KMS-11 (cell line): ENCODE results near the gene STIL.
"Not testable (repeated sequence)": the region's sequence is repeated elsewhere in the genome, so short reads cannot be mapped to it uniquely, and the experiment has no call there.

Experiments used
- H2AFZ ChIP-seq: fragments of 200-600 bp; sonication (generic); 2 replicates; pipeline ENCODE4 v1.6.1; 2016; ENCODE audit warnings: antibody characterized with exemption, mixed run types, low read depth
- H3K27ac ChIP-seq: fragments of 200-600 bp; sonication (generic); 2 replicates; pipeline ENCODE4 v1.6.1; 2016; ENCODE audit warnings: mild to moderate bottlenecking, mixed run types
- H3K27me3 ChIP-seq: fragments of 200-600 bp; sonication (generic); 2 replicates; pipeline ENCODE4 v1.6.1; 2017; ENCODE audit warnings: mild to moderate bottlenecking, low read depth, mixed run types, moderate library complexity; ENCODE audit not compliant: insufficient read depth
- H3K36me3 ChIP-seq: fragments of 200-600 bp; sonication (generic); 2 replicates; pipeline ENCODE4 v1.6.1; 2017; ENCODE audit warnings: mild to moderate bottlenecking, mixed run types; ENCODE audit not compliant: insufficient read depth
- H3K4me1 ChIP-seq: fragments of 200-600 bp; sonication (generic); 2 replicates; pipeline ENCODE4 v1.6.1; 2016; ENCODE audit warnings: mild to moderate bottlenecking, low read depth, mixed run types; ENCODE audit not compliant: poor library complexity, severe bottlenecking
- H3K4me2 ChIP-seq: fragments of 200-600 bp; sonication (generic); 2 replicates; pipeline ENCODE4 v1.7.0; 2016; ENCODE audit warnings: mild to moderate bottlenecking, mixed run types
- H3K4me3 ChIP-seq: fragments of 200-600 bp; sonication (generic); IDR thresholded peaks from 2 replicates; pipeline ENCODE4 v1.6.1; 2017; ENCODE audit warnings: low read depth, low read length, mixed read lengths; ENCODE audit not compliant: insufficient read depth
- H3K79me2 ChIP-seq: fragments of 200-600 bp; sonication (generic); 2 replicates; pipeline ENCODE4 v1.6.1; 2016; ENCODE audit warnings: low read depth, mixed run types; ENCODE audit not compliant: insufficient read depth
- H3K9ac ChIP-seq: fragments of 200-600 bp; sonication (generic); 2 replicates; pipeline ENCODE4 v1.6.1; 2016; ENCODE audit warnings: mild to moderate bottlenecking, mixed run types
- H4K20me1 ChIP-seq: fragments of 200-600 bp; sonication (generic); 2 replicates; pipeline ENCODE4 v1.6.1; 2016; ENCODE audit warnings: mild to moderate bottlenecking, mixed run types; ENCODE audit not compliant: insufficient read depth
- TF ChIP-seq, protein P1 (sequence below): fragments of 200-600 bp; sonication (generic); conservative IDR thresholded peaks from 2 replicates; pipeline ENCODE4 v1.6.1; 2017; ENCODE audit warnings: low read depth, mild to moderate bottlenecking, antibody characterized with exemption, low read length, moderate library complexity, mixed read lengths

Gene STIL

GRCh38 chr1:47209091-47209490 lies 104.9 kb downstream of the STIL start:
- no peak overlapping the region for H3K4me2 ChIP-seq
- H3K27me3 ChIP-seq: no peaks in the 10 kb centered on the region; the same call in 1 of the 2 replicates
- no peaks in the 10 kb centered on the region for H3K36me3 ChIP-seq
- no peak overlapping the region for H3K27ac ChIP-seq
- TF ChIP-seq, protein P1, sequence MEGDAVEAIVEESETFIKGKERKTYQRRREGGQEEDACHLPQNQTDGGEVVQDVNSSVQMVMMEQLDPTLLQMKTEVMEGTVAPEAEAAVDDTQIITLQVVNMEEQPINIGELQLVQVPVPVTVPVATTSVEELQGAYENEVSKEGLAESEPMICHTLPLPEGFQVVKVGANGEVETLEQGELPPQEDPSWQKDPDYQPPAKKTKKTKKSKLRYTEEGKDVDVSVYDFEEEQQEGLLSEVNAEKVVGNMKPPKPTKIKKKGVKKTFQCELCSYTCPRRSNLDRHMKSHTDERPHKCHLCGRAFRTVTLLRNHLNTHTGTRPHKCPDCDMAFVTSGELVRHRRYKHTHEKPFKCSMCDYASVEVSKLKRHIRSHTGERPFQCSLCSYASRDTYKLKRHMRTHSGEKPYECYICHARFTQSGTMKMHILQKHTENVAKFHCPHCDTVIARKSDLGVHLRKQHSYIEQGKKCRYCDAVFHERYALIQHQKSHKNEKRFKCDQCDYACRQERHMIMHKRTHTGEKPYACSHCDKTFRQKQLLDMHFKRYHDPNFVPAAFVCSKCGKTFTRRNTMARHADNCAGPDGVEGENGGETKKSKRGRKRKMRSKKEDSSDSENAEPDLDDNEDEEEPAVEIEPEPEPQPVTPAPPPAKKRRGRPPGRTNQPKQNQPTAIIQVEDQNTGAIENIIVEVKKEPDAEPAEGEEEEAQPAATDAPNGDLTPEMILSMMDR: no peak
- no peaks in the 10 kb centered on the region for H3K4me1 ChIP-seq
- no peak overlapping the region for H2AFZ ChIP-seq
- H4K20me1 ChIP-seq: no peaks in the 10 kb centered on the region
- H3K79me2 ChIP-seq: no peaks in the 10 kb centered on the region
- no peak overlapping the region for H3K4me3 ChIP-seq
- no peak overlapping the region for H3K9ac ChIP-seq

DNA sequence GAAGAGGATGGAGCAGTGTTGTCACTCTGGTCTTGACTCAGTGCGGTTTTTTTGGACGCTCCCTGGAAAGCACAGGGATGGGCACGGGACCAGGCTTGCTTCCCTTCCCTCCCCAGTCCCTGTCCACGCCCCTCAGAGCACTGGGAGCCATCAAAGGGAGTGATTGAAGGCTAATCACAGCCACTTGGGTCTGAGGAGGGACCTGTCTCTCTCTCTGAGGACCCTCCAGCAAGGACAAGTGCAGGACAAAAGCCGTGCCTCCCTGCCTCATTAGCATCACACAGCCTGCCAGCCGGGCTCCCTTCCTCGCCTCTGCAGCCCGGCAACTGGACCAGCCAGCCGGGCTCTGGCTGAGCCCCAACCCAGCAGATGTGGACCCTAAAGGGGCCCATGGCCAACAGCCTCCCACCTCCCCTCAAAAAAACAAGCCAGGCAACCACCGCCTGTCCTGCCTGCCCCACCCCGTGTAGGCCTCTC lies 105.5 kb downstream of the STIL start:
- Histone ChIP-seq H3K4me3 (no peak overlapping the region), H3K4me1 (no peaks in the 10 kb centered on the region), H2AFZ (no peak overlapping the region), H3K9ac (no peak overlapping the region), H4K20me1 (no peaks in the 10 kb centered on the region), H3K27me3 (no peaks in the 10 kb centered on the region), H3K27ac (no peak overlapping the region), H3K36me3 (no peaks in the 10 kb centered on the region), H3K4me2 (no peak overlapping the region), H3K79me2 (no peaks in the 10 kb centered on the region)
- TF ChIP-seq, protein P1: no peak

- H3K9ac ChIP-seq: no peak overlapping the region
- TF ChIP-seq, protein P1: no peak
These were observed 106.1 kb downstream of the STIL start for GRCh38 chr1:47207803-47208373.

GRCh38 chr1:47205918-47206317 lies 108.0 kb downstream of the STIL start:
- Histone ChIP-seq H2AFZ (no peak overlapping the region), H3K27me3 (no peaks in the 10 kb centered on the region), H3K4me3 (no peak overlapping the region)

More at GRCh38 chr1:47207803-47208373, 106.1 kb downstream of the STIL start:
- Histone ChIP-seq H3K4me3 (no peak overlapping the region), H3K4me1 (no peaks in the 10 kb centered on the region), H3K4me2 (no peak overlapping the region), H3K27me3 (no peaks in the 10 kb centered on the region), H4K20me1 (no peaks in the 10 kb centered on the region), H3K27ac (no peak overlapping the region), H3K79me2 (no peaks in the 10 kb centered on the region), H2AFZ (no peak overlapping the region), H3K36me3 (no peaks in the 10 kb centered on the region)

GRCh38 chr1:47203504-47203903 lies 110.4 kb downstream of the STIL start:
- not testable (repeated sequence) for H3K27me3 ChIP-seq, H3K9ac ChIP-seq, H3K4me3 ChIP-seq, H3K27ac ChIP-seq, H3K79me2 ChIP-seq, H3K36me3 ChIP-seq, H4K20me1 ChIP-seq, H3K4me1 ChIP-seq, H3K4me2 ChIP-seq, H2AFZ ChIP-seq

More at GRCh38 chr1:47205918-47206317, 108.0 kb downstream of the STIL start:
- Histone ChIP-seq H3K4me1 (no peaks in the 10 kb centered on the region), H4K20me1 (no peaks in the 10 kb centered on the region), H3K79me2 (no peaks in the 10 kb centered on the region), H3K27ac (no peak overlapping the region), H3K36me3 (no peaks in the 10 kb centered on the region), H3K9ac (no peak overlapping the region), H3K4me2 (no peak overlapping the region)
- TF ChIP-seq, protein P1: no peak
